Measurements from ENCODE around the gene FREM2.

DNA sequence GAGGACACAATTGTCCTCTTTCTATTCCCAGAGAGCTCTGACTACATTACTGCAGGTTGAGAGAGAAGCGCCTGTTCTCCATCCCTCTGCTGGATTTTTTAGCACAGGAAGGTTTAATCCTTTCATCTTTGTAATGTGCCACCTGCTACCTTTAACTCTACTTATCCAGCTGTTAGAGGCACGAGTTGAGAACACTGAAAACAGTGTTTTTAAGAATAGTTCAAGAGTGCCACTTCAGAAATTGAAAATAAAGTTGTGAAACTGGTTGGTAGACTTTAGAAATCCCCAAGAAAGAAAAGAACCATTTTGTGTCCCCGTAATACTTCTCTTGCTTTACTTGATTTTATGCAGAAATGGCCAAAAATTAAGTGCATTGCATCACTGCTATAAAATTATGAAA, 20.6 kb downstream of the FREM2 start:
- TF ChIP-seq, protein P1, sequence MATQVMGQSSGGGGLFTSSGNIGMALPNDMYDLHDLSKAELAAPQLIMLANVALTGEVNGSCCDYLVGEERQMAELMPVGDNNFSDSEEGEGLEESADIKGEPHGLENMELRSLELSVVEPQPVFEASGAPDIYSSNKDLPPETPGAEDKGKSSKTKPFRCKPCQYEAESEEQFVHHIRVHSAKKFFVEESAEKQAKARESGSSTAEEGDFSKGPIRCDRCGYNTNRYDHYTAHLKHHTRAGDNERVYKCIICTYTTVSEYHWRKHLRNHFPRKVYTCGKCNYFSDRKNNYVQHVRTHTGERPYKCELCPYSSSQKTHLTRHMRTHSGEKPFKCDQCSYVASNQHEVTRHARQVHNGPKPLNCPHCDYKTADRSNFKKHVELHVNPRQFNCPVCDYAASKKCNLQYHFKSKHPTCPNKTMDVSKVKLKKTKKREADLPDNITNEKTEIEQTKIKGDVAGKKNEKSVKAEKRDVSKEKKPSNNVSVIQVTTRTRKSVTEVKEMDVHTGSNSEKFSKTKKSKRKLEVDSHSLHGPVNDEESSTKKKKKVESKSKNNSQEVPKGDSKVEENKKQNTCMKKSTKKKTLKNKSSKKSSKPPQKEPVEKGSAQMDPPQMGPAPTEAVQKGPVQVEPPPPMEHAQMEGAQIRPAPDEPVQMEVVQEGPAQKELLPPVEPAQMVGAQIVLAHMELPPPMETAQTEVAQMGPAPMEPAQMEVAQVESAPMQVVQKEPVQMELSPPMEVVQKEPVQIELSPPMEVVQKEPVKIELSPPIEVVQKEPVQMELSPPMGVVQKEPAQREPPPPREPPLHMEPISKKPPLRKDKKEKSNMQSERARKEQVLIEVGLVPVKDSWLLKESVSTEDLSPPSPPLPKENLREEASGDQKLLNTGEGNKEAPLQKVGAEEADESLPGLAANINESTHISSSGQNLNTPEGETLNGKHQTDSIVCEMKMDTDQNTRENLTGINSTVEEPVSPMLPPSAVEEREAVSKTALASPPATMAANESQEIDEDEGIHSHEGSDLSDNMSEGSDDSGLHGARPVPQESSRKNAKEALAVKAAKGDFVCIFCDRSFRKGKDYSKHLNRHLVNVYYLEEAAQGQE (IDR thresholded peaks at IDR 0.05; ENCODE audit: insufficient read depth in 1 of 2, low read depth in 2 of 2, low read length in 2 of 2), result no peak
- TF ChIP-seq TAF1 (IDR thresholded peaks at IDR 0.05; ENCODE audit: borderline replicate concordance, insufficient read depth, low read length) (no peak), POLR2AphosphoS5 (IDR thresholded peaks at IDR 0.05; ENCODE audit: low read depth, low read length) (no peak), SIN3A (IDR thresholded peaks at IDR 0.05; ENCODE audit: borderline replicate concordance, insufficient read depth, low read length) (no peak)
